ENCODE results near the gene MT1H. TPM values are rescaled to one million over a fixed set of nuclear protein-coding genes. Genes with fewer than 3 reads are reported as not detected.
"Not testable (repeated sequence)": the region's sequence is repeated elsewhere in the genome, so short reads cannot be mapped to it uniquely, and the experiment has no call there.

The MT1H gene
- total RNA-seq, 1 donor from 2014 or later, result not detected

DNA sequence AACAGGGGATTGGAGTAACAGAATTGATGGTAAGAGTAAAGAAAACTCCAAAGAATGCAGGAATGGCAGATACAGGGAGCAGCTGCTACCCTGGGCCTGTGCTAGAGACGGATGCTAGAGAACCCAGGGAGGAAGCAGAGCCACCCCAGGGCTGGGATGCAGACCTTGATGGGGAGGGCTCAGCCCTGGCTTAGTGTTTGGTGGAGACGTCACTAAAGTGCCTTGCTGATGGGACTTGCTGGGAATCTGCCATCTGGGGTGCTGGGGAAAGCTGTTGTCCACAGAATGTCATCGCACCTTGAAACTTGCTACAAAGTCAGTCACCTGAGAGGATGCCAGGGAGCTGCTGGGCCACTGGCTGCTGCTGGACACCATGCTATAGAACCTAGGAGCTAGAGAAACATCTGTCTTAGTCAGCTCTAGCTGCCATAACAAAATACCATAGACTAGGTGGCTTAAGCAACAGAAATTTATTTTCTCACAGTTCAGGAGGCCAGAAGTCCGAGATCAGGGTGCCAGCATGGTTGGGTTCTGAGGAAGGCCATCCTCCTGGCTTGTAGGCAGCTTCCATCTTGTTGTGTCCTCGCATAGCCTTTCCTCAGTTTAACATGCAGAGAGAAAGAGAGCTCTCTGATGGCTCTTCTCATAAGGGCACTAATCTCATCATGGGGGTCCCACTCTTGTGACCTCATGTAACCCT, 28.0 kb downstream of the MT1H start:
- no peaks in the 10 kb centered on the region for H3K36me3 Mint-ChIP-seq (ENCODE audit: low read depth)
- no peak for DNase-seq
- H3K9me3 Mint-ChIP-seq, result no peaks in the 10 kb centered on the region
- H3K27me3 Mint-ChIP-seq, result peaks cover 5% of the 10 kb centered on the region
- H3K4me1 Mint-ChIP-seq, result peaks cover 9% of the 10 kb centered on the region
- H3K27ac Mint-ChIP-seq, result no peak overlapping the region
- intact Hi-C loops (cut with micrococcal nuclease), result no loop called here
- no peak overlapping the region for H3K4me3 Mint-ChIP-seq

DNA sequence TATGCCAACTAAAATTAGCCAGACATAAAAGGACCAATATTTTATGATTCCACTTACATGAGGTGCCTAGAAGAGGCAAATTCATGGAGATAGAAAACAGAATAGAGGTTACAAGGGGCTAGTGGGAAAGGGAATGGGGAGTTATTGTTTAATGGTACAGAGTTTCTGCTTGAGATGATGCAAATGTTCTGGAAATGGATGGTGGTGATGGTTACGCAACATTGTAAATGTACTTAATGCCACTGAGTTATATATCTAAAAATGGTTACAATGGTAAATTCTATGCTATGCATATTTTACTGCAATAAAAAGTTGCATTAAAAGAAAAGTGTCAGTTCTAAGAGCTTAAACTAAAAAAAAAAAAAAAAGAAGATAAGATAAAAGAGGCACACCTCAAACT, 30.6 kb downstream of the MT1H start:
- Mint-ChIP-seq H3K9me3 (no peaks in the 10 kb centered on the region), H3K36me3 (ENCODE audit: low read depth) (no peaks in the 10 kb centered on the region), H3K4me3 (no peak overlapping the region), H3K27ac (no peak overlapping the region), H3K27me3 (peaks cover 5% of the 10 kb centered on the region), H3K4me1 (peaks cover 9% of the 10 kb centered on the region)
- intact Hi-C loops (cut with micrococcal nuclease), result loop anchor here (10.0 kb wide), 1 partner anchor 185 kb away; no protein-coding TSS in a partner anchor
- DNase-seq, result no peak

DNA sequence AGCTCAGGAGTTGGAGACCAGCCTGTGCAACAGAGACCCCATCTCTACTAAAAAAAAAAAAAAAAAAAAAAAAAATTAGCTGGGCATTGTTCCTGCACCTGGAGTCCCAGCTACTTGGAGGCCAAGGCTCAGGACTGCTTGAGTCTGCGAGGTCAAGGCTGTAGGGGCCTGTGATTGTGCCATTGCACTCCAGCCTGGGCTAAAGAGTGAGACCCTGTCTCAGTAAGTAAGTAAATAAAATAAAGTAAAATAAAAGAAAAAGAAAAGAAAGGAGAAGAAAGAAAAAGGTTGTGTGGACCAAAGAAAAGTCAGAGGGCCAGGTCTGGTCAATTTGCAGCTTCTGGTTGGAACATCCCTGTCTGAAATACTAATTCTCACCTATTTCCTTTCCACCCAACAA, 31.0 kb downstream of the MT1H start:
- peaks cover 12% of the 10 kb centered on the region for H3K4me1 Mint-ChIP-seq
- H3K36me3 Mint-ChIP-seq (ENCODE audit: low read depth), result no peaks in the 10 kb centered on the region
- no peak overlapping the region for H3K4me3 Mint-ChIP-seq
- peaks cover 5% of the 10 kb centered on the region for H3K27me3 Mint-ChIP-seq
- H3K27ac Mint-ChIP-seq, result no peak overlapping the region
- DNase-seq, result no peak
- intact Hi-C loops (cut with micrococcal nuclease), result loop anchor here (10.0 kb wide), 1 partner anchor 186 kb away; no protein-coding TSS in a partner anchor
- no peaks in the 10 kb centered on the region for H3K9me3 Mint-ChIP-seq

DNA sequence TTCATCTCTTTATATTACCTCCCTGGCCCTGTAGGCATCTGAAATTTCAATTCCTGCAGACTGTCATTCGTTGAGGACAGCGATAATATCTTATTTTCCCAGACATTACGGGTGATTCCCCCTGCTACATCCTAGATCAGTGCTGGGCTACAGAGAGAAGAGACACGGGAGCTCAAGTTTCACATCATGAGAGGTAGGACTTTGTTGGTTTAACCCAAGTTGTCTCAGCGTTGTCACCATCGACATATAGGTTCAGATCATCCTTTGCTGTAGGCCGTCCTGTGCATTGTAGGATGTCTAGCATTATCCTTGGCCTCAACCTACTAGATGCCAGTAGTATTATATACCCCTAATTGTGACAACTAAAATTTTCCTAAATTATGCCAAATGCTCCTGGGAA, 31.9 kb downstream of the MT1H start:
- intact Hi-C loops (cut with micrococcal nuclease), result loop anchor here (10.0 kb wide), 1 partner anchor 187 kb away; no protein-coding TSS in a partner anchor
- peaks cover 12% of the 10 kb centered on the region for H3K4me1 Mint-ChIP-seq

DNA sequence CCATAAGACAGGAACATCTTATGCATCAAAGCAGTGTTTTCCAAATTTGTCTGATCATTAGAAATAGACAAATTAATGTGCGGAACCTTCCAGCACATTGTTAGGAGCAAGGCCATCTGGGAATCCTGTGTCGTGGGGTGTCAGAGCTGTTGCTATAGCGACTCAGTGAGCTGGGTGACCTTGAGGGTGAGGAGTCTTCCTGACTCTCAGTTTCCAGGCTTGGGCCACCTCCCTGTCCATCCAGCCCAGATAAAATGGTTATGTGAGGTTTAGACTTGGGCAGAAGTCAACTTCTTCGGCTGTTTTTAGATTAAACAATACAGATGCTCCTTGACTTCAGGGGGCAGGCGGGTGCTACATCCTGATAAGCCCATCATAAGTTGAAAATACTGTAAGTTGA, 33.2 kb downstream of the MT1H start:
- Mint-ChIP-seq H3K4me3 (no peak overlapping the region), H3K27me3 (peaks cover 2% of the 10 kb centered on the region), H3K36me3 (ENCODE audit: low read depth) (no peaks in the 10 kb centered on the region), H3K4me1 (peaks cover 14% of the 10 kb centered on the region), H3K27ac (no peak overlapping the region), H3K9me3 (no peaks in the 10 kb centered on the region)
- no peak for DNase-seq
- intact Hi-C loops (cut with micrococcal nuclease), result loop anchor here (1.0 to 10.0 kb wide), 5 partner anchors 21 to 188 kb away; partner anchors contain the start of gene MT1X

More for the DNA sequence above, 31.9 kb downstream of the MT1H start:
- Mint-ChIP-seq H3K9me3 (no peaks in the 10 kb centered on the region), H3K27me3 (peaks cover 5% of the 10 kb centered on the region), H3K27ac (no peak overlapping the region), H3K4me3 (no peak overlapping the region), H3K36me3 (ENCODE audit: low read depth) (no peaks in the 10 kb centered on the region)
- DNase-seq, result no peak

DNA sequence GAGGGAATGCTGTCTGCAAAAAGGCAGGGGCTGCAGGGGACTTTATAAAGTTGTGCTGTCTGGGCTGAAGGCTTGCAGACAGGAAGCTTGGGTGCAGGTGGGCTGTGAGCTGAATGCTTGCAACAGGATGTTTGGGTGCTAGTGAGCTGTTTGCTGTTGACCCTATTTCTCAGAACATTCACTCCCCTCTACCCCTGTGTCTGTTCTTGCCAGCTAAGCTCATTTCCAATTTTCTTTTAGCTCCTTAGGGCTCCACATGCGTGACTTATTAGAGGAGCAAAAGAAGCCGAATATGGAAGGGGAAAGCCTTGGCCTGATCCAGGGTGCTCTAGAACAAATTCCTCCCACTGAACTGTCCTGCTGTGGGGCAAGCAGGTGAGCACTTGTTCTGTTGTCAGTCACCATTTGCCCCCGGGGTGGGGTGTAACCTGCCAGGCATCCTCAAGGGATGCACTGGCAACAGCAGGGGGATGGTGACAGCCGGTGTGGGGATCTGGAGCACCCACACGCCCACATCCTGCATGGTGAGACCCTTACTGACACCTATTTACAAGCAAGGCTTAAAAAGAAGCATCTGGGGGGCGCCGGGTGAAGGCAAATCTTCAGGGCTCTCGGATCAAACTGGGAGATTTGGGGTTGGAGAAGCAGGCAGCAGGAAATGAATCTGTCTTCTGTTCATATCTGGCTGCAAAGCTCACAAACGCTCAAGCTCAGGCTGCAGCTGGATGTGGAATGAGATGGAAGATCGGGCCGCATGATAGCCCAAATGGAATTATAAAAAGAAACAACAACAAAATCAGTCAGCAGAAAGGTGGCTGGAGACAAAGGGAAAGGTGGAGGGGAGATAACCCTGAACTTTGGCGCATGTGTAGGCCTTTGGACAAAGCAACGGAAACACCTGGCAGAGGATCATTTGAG, 39.2 kb downstream of the MT1H start:
- peak overlapping the region; percentile 67 for H3K4me3 Mint-ChIP-seq
- H3K27me3 Mint-ChIP-seq, result no peaks in the 10 kb centered on the region
- no peaks in the 10 kb centered on the region for H3K36me3 Mint-ChIP-seq (ENCODE audit: low read depth)
- no peaks in the 10 kb centered on the region for H3K9me3 Mint-ChIP-seq
- peaks cover 29% of the 10 kb centered on the region for H3K4me1 Mint-ChIP-seq
- H3K27ac Mint-ChIP-seq, result peak overlapping the region; percentile 73
- DNase-seq, result peak; percentile 76
- intact Hi-C loops (cut with micrococcal nuclease), result loop anchor here (2.0 to 10.0 kb wide), 2 partner anchors 20 to 194 kb away; no protein-coding TSS in a partner anchor

DNA sequence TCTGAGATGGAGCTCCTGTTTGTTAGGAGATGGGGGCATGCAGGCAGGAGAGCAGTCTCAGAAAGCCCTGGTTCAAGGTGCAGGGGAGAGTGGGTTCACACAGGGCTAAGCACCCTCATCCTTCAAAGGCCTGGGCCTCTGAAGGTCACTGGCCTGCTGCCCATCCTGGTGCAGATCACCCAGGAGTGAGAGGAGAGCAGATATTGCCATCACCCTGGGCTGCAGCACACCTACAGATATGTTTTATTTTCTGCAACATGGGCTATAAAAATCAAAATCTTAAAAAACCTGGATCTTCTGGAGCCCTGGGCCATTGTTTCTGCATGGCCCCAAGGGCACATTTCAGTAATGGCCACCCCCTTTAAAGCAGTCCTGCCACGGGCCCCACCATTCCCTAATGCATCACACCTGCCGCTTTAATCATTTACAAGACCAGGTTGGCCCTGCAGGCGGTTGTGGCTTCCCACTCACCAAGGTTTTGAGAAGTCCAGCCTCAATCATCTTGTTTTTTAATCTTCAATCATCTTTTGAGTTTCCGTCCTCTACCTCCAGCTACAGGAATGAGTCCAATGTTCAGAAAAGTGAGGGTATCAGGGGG, 39.9 kb downstream of the MT1H start:
- peaks cover 29% of the 10 kb centered on the region for H3K4me1 Mint-ChIP-seq
- H3K36me3 Mint-ChIP-seq (ENCODE audit: low read depth), result no peaks in the 10 kb centered on the region
- DNase-seq, result no peak
- no peaks in the 10 kb centered on the region for H3K9me3 Mint-ChIP-seq
- peak overlapping the region; percentile 73 for H3K27ac Mint-ChIP-seq
- H3K4me3 Mint-ChIP-seq, result peak overlapping the region; percentile 67
- no peaks in the 10 kb centered on the region for H3K27me3 Mint-ChIP-seq
- intact Hi-C loops (cut with micrococcal nuclease), result loop anchor here (2.0 to 10.0 kb wide), 2 partner anchors 19 to 195 kb away; no protein-coding TSS in a partner anchor

DNA sequence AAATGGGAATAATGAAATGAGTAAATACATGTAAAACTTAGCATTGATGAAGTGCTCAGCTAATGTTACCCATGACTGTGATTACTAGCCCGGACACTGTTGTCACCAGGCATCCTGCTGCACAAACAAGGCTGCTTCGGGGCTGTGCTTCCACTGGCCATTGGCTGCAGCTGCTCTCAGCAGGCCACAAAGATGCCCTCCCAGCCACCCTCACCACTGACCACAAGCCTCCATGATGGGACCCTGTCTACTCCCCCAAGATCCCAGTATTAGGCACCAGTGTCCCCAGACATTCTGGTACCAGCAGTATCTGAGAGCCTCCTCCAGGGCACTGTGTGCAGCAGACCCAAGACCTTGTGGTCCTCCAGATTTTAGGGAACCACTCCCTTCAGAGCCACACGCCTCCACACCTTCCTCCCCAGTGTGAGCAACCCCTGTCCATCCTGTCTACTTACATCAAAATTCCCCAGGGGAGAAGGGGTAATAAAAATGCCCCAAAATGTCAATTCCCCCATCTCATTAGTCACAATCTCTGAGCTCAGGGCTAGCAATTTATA, 40.6 kb downstream of the MT1H start:
- H3K4me3 Mint-ChIP-seq, result no peak overlapping the region
- H3K27ac Mint-ChIP-seq, result no peak overlapping the region
- H3K36me3 Mint-ChIP-seq (ENCODE audit: low read depth), result no peaks in the 10 kb centered on the region
- intact Hi-C loops (cut with micrococcal nuclease), result no loop called here
- no peaks in the 10 kb centered on the region for H3K27me3 Mint-ChIP-seq
- DNase-seq, result no peak
- peaks cover 29% of the 10 kb centered on the region for H3K4me1 Mint-ChIP-seq
- no peaks in the 10 kb centered on the region for H3K9me3 Mint-ChIP-seq

DNA sequence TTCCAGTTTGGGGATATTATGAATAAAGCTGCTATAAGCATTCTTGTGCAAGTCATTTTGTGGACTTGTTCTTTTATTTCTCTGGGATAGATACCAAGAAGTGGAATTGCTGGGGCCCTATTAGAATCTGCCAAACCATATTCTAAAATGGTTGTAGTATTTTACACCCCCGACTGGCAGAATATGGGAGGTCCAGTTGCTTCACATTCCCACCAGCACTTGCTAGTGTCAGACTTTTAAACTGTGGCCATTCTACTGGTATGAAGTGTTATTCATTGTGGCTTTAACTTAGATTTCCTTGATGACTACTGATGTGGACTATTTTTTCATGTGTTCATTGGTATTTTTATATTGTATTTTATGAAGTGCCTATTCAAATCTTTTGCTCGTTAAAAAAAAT, 42.2 kb downstream of the MT1H start:
- no peaks in the 10 kb centered on the region for H3K9me3 Mint-ChIP-seq
- H3K4me1 Mint-ChIP-seq, result peaks cover 27% of the 10 kb centered on the region
- H3K27me3 Mint-ChIP-seq, result no peaks in the 10 kb centered on the region
- no peaks in the 10 kb centered on the region for H3K36me3 Mint-ChIP-seq (ENCODE audit: low read depth)
- no peak for DNase-seq
- H3K27ac Mint-ChIP-seq, result no peak overlapping the region
- intact Hi-C loops (cut with micrococcal nuclease), result no loop called here
- H3K4me3 Mint-ChIP-seq, result no peak overlapping the region

DNA sequence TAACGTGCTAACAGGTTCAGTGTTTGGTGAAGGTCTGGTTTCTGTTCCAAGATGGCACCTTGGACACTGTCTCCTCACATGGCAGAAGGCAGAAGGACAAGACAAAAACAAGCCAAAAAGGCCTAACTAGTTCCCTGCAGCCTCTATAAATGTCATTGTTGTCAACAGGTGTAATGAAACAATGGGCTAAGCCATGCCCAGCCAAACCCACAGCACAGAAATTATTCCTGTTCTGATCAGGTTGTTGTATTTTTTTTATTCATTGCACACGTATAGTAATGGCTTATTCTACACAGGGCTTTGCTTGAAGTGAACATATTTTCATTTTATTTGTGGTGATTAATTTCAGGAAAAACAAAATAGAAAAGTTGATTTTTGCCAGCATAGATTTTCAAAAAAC, 44.2 kb downstream of the MT1H start:
- no peak for DNase-seq
- Mint-ChIP-seq H3K27me3 (peaks cover 2% of the 10 kb centered on the region), H3K4me3 (no peak overlapping the region), H3K27ac (no peak overlapping the region), H3K36me3 (ENCODE audit: low read depth) (no peaks in the 10 kb centered on the region), H3K4me1 (peaks cover 16% of the 10 kb centered on the region), H3K9me3 (no peaks in the 10 kb centered on the region)
- intact Hi-C loops (cut with micrococcal nuclease), result no loop called here

DNA sequence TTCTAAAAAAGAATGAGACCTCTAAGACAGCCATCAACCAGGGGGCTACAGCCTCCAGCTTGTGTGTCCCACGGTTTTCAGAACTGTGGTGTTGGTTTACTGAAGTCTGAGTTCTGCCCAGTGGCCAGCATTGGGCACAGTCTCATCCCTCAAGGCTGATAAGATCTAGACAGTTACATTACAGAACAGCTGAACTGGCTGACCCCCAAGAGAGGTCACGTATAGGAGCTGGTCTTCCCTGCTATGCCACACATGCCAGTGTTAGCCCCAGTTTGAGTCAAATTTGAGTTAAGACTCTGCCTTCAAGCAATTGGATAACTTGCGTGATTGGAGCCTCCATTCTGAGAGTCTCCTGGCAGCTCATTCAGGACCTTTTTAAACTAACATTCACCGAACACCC, 45.5 kb downstream of the MT1H start:
- Mint-ChIP-seq H3K27me3 (peaks cover 4% of the 10 kb centered on the region), H3K9me3 (no peaks in the 10 kb centered on the region), H3K4me1 (peaks cover 6% of the 10 kb centered on the region), H3K36me3 (ENCODE audit: low read depth) (no peaks in the 10 kb centered on the region), H3K4me3 (no peak overlapping the region), H3K27ac (no peak overlapping the region)
- intact Hi-C loops (cut with micrococcal nuclease), result no loop called here
- DNase-seq, result no peak

DNA sequence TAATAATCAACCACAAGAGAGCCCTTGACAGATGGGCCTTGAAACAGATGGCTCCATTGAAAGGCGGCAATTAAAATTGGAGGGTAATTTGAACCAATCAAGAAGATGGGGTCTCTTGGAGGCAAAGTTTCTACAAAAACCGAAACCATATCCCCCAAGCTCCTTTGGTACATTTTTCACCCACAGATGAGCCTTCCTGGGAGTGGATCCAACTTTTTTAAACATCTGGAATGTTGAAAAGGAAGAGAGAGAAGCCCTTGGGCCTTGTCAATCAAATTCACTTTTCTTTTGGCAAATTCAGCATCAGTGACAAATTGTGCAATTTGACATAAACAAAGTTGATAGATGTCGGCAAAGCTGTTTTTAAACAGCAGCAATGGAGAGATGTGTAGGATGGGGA, 47.1 kb downstream of the MT1H start:
- Mint-ChIP-seq H3K27ac (no peak overlapping the region), H3K4me1 (no peaks in the 10 kb centered on the region)
- intact Hi-C loops (cut with micrococcal nuclease), result no loop called here

DNA sequence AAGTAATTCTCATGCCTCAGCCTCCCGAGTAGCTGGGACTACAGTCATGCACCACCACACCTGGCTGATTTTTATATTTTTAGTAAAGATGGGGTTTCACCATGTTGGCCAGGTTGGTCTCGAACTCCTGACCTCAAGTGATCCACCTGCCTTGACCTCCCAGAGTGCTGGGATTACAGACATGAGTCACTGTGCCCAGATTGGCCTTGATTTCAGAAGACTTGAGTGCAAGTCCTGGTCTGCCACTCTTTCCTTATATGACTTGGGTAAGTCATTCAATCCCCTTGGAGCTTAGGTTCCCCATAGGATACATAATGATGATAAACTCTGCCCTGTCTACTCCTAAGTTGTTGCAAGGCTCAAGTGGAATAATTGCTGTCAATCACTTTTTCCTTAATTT, 47.9 kb downstream of the MT1H start:
- H3K4me1 Mint-ChIP-seq; DNase-seq; H3K36me3 Mint-ChIP-seq (ENCODE audit: low read depth); intact Hi-C loops (cut with micrococcal nuclease); H3K27ac Mint-ChIP-seq; H3K4me3 Mint-ChIP-seq; H3K9me3 Mint-ChIP-seq: not testable (repeated sequence)
- peaks cover 11% of the 10 kb centered on the region for H3K27me3 Mint-ChIP-seq

More for the DNA sequence above, 47.1 kb downstream of the MT1H start:
- H3K27me3 Mint-ChIP-seq, result peaks cover 6% of the 10 kb centered on the region
- H3K9me3 Mint-ChIP-seq, result no peaks in the 10 kb centered on the region
- no peak for DNase-seq
- H3K4me3 Mint-ChIP-seq, result no peak overlapping the region
- no peaks in the 10 kb centered on the region for H3K36me3 Mint-ChIP-seq (ENCODE audit: low read depth)

Data from activated CD4-positive, alpha-beta T cell treated with anti-CD3 and anti-CD28 coated beads, Interleukin-2, amount 10 ng/mL, durations not matched to agents 24 days and 14 days (primary cell).